ENCODE data around the gene PSMB11.

DNA sequence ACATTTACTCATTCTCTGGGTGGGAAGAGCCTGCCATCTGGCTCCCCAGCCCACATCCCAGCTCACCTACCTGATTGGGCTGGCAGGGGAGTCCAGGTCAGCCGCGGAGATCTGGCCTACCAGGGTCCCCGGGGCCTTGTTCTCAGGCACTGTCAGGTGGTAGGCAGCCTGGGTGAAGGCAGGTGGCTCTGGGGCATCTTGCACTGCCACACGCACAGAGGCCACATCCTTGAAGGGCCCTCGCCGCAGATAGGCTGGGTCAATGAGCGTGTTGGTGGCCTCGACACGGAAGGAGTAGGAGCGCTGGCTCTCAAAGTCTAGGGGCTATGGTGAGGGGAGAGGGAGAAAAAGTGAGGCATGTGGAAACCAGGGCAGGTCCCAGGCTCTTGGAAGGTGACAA, 11.4 kb downstream of the PSMB11 start:
- TF ChIP-seq, protein P1, sequence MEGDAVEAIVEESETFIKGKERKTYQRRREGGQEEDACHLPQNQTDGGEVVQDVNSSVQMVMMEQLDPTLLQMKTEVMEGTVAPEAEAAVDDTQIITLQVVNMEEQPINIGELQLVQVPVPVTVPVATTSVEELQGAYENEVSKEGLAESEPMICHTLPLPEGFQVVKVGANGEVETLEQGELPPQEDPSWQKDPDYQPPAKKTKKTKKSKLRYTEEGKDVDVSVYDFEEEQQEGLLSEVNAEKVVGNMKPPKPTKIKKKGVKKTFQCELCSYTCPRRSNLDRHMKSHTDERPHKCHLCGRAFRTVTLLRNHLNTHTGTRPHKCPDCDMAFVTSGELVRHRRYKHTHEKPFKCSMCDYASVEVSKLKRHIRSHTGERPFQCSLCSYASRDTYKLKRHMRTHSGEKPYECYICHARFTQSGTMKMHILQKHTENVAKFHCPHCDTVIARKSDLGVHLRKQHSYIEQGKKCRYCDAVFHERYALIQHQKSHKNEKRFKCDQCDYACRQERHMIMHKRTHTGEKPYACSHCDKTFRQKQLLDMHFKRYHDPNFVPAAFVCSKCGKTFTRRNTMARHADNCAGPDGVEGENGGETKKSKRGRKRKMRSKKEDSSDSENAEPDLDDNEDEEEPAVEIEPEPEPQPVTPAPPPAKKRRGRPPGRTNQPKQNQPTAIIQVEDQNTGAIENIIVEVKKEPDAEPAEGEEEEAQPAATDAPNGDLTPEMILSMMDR (IDR thresholded peaks at IDR 0.05), result no peak
- TF ChIP-seq POLR2A (IDR thresholded peaks at IDR 0.05) (no peak), POLR2AphosphoS5 (IDR thresholded peaks at IDR 0.05) (no peak), EP300 (IDR thresholded peaks at IDR 0.05) (no peak)

Measured in suprapubic skin (tissue), 4 donors.